Uterus (tissue), 2 donors: ENCODE results near the gene MND1.

Experiments
- POLR2A ChIP-seq, 2 donors: fragments of 450-650 bp; IDR thresholded peaks; one replicate each; pipeline ENCODE4 v1.6.1; 2016; ENCODE audit warnings: antibody characterized with exemption in 2 of 2, mild to moderate bottlenecking in 1 of 2, moderate library complexity in 1 of 2
- TF ChIP-seq, protein P1 (sequence below), 4 experiments: fragments of 200-600 bp in 2 of 4; fragments of 450-650 bp in 2 of 4; sonication (generic) in 2 of 4; IDR thresholded peaks; one replicate each; pipeline ENCODE4 v1.5.1; 2016 to 2019; ENCODE audit warnings: antibody characterized with exemption in 4 of 4, mild to moderate bottlenecking in 2 of 4, moderate library complexity in 1 of 4

DNA sequence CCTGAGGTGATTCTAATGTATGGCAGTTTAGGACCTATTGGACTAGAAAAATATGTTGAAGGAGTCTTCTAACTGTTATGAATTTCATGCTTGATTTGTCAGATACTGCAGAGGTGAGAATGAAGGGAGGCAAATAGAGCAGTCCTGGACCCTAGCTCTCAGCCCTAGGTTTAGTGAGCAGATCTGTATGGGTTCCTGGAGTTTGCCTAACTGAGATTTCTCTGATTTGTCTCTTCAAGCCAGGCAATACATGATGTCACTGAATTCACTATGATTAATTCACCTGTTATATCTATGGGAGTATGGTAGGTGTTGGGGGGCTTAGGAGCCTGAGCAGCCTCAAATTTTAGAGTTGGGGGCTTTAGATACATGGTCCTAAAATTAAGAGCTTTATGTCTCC, 2.6 kb downstream of the MND1 start:
- no peak for TF ChIP-seq POLR2A (IDR thresholded peaks at IDR 0.05)
- TF ChIP-seq, protein P1, sequence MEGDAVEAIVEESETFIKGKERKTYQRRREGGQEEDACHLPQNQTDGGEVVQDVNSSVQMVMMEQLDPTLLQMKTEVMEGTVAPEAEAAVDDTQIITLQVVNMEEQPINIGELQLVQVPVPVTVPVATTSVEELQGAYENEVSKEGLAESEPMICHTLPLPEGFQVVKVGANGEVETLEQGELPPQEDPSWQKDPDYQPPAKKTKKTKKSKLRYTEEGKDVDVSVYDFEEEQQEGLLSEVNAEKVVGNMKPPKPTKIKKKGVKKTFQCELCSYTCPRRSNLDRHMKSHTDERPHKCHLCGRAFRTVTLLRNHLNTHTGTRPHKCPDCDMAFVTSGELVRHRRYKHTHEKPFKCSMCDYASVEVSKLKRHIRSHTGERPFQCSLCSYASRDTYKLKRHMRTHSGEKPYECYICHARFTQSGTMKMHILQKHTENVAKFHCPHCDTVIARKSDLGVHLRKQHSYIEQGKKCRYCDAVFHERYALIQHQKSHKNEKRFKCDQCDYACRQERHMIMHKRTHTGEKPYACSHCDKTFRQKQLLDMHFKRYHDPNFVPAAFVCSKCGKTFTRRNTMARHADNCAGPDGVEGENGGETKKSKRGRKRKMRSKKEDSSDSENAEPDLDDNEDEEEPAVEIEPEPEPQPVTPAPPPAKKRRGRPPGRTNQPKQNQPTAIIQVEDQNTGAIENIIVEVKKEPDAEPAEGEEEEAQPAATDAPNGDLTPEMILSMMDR (IDR thresholded peaks at IDR 0.05): no peak
